ENCODE data around the gene PLA2G7. TPM values are rescaled to one million over a fixed set of nuclear protein-coding genes. Genes with fewer than 3 reads are reported as not detected.
A peak's percentile ranks its signal among the peaks of the same experiment; 100 is the strongest.

PLA2G7 gene
- total RNA-seq, 1 experiment from 2014 or later: 2.3 TPM

DNA sequence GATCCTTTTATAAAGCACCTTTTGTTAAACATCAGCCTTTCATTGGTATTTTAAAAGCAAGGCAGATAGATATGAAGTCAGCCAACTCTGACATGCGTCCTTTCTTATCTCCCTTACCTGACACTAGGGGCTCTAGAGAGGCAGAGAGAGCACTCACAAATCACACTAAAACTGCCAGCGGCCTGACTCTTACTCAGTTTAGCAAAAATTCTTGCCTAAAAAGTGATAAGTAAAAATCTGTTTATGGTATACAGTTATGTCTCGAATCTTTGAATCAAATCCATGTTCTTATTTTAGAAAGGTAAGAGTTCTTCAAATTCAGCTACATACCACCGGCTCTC lies 57.9 kb downstream of the PLA2G7 start:
- H3K4me1 Mint-ChIP-seq: peaks cover 9% of the 10 kb centered on the region
- peak; percentile 90 for ATAC-seq
- no peaks in the 10 kb centered on the region for H3K36me3 Mint-ChIP-seq
- no peak for TF ChIP-seq ATF1 (CRISPR knock-in tag; IDR thresholded peaks at IDR 0.05)
- TF ChIP-seq EMX1 (CRISPR knock-in tag; IDR thresholded peaks at IDR 0.05): no peak
- TF ChIP-seq ETV6 (CRISPR knock-in tag; IDR thresholded peaks at IDR 0.05): no peak
- no peak for TF ChIP-seq ZBTB21 (CRISPR knock-in tag; IDR thresholded peaks at IDR 0.05; ENCODE audit: borderline replicate concordance)
- no peak for TF ChIP-seq SOX15 (CRISPR knock-in tag; IDR thresholded peaks at IDR 0.05)
- no peak for TF ChIP-seq JAZF1 (CRISPR knock-in tag; IDR thresholded peaks at IDR 0.05)
- TF ChIP-seq, protein P1, sequence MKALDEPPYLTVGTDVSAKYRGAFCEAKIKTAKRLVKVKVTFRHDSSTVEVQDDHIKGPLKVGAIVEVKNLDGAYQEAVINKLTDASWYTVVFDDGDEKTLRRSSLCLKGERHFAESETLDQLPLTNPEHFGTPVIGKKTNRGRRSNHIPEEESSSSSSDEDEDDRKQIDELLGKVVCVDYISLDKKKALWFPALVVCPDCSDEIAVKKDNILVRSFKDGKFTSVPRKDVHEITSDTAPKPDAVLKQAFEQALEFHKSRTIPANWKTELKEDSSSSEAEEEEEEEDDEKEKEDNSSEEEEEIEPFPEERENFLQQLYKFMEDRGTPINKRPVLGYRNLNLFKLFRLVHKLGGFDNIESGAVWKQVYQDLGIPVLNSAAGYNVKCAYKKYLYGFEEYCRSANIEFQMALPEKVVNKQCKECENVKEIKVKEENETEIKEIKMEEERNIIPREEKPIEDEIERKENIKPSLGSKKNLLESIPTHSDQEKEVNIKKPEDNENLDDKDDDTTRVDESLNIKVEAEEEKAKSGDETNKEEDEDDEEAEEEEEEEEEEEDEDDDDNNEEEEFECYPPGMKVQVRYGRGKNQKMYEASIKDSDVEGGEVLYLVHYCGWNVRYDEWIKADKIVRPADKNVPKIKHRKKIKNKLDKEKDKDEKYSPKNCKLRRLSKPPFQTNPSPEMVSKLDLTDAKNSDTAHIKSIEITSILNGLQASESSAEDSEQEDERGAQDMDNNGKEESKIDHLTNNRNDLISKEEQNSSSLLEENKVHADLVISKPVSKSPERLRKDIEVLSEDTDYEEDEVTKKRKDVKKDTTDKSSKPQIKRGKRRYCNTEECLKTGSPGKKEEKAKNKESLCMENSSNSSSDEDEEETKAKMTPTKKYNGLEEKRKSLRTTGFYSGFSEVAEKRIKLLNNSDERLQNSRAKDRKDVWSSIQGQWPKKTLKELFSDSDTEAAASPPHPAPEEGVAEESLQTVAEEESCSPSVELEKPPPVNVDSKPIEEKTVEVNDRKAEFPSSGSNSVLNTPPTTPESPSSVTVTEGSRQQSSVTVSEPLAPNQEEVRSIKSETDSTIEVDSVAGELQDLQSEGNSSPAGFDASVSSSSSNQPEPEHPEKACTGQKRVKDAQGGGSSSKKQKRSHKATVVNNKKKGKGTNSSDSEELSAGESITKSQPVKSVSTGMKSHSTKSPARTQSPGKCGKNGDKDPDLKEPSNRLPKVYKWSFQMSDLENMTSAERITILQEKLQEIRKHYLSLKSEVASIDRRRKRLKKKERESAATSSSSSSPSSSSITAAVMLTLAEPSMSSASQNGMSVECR (CRISPR knock-in tag; IDR thresholded peaks at IDR 0.05; ENCODE audit: borderline replicate concordance): no peak
- TF ChIP-seq FOXK1 (CRISPR knock-in tag; IDR thresholded peaks at IDR 0.05): no peak
- TF ChIP-seq FOXJ3 (CRISPR knock-in tag; IDR thresholded peaks at IDR 0.05; ENCODE audit: borderline replicate concordance): no peak
- TF ChIP-seq TEAD1 (CRISPR knock-in tag; IDR thresholded peaks at IDR 0.05): no peak
- H3K9me3 Mint-ChIP-seq: no peaks in the 10 kb centered on the region
- POLR2A ChIA-PET: no interaction called here
- no peak overlapping the region for H3K27ac Mint-ChIP-seq
- H3K4me3 Mint-ChIP-seq: no peak overlapping the region
- no peaks in the 10 kb centered on the region for H3K27me3 Mint-ChIP-seq (ENCODE audit: low read depth)
- no peak for DNase-seq (ENCODE audit: low spot score)
- CTCF ChIA-PET: no interaction called here

DNA sequence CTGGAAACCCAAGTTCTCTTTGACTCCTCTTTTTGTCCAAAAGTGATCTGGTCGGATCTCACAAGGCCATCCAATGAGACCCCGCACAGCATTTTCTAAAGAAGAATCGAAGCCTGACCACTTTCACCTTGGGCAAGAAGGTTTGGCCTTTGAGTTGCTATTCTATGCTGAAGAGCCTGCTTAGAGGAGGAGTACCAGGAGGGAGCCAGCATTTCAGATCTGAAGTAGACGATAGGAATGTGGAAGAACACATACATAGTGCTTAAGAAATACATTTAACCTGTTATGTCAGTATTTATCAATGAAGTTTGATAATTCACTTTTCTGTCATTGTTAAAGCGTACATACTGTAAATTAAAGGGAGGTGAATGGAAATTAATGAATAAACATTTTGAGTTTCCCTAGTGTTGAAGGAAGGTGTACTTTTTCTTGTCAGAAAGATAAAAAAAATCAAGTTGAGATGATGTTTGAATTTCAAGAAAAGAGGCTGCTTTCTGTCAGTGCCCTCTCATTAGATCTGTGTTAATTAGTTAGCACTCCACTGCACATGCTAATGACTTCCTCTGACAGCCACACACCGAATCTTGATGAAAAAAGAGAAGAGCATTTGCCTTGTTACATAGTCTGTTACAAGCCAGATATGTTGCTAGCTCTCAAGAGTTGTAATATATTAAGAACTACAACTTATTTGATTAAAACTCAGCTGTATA lies 58.4 kb downstream of the PLA2G7 start:
- TF ChIP-seq SOX15 (CRISPR knock-in tag; IDR thresholded peaks at IDR 0.05): no peak
- no peak for TF ChIP-seq ZNF671 (CRISPR knock-in tag; IDR thresholded peaks at IDR 0.05)
- TF ChIP-seq NR1H2 (CRISPR knock-in tag; IDR thresholded peaks at IDR 0.05): no peak
- no peak for TF ChIP-seq ATF6 (CRISPR knock-in tag; IDR thresholded peaks at IDR 0.05)
- no peak for TF ChIP-seq ZNF121 (CRISPR knock-in tag; IDR thresholded peaks at IDR 0.05)
- TF ChIP-seq MYBL2 (CRISPR knock-in tag; IDR thresholded peaks at IDR 0.05): no peak
- TF ChIP-seq, protein P2, sequence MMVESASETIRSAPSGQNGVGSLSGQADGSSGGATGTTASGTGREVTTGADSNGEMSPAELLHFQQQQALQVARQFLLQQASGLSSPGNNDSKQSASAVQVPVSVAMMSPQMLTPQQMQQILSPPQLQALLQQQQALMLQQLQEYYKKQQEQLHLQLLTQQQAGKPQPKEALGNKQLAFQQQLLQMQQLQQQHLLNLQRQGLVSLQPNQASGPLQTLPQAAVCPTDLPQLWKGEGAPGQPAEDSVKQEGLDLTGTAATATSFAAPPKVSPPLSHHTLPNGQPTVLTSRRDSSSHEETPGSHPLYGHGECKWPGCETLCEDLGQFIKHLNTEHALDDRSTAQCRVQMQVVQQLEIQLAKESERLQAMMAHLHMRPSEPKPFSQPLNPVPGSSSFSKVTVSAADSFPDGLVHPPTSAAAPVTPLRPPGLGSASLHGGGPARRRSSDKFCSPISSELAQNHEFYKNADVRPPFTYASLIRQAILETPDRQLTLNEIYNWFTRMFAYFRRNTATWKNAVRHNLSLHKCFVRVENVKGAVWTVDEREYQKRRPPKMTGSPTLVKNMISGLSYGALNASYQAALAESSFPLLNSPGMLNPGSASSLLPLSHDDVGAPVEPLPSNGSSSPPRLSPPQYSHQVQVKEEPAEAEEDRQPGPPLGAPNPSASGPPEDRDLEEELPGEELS (CRISPR knock-in tag; IDR thresholded peaks at IDR 0.05): no peak
- TF ChIP-seq, protein P3, sequence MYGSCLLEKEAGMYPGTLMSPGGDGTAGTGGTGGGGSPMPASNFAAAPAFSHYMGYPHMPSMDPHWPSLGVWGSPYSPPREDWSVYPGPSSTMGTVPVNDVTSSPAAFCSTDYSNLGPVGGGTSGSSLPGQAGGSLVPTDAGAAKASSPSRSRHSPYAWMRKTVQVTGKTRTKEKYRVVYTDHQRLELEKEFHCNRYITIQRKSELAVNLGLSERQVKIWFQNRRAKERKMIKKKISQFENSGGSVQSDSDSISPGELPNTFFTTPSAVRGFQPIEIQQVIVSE (CRISPR knock-in tag; IDR thresholded peaks at IDR 0.05; ENCODE audit: borderline replicate concordance): no peak
- no peak for TF ChIP-seq ATF2 (CRISPR knock-in tag; IDR thresholded peaks at IDR 0.05; ENCODE audit: borderline replicate concordance, low read depth)
- TF ChIP-seq ZNF423 (CRISPR knock-in tag; IDR thresholded peaks at IDR 0.05): no peak
- no peak for TF ChIP-seq SP1 (CRISPR knock-in tag; conservative IDR thresholded peaks at IDR 0.05)
- TF ChIP-seq ZNF317 (CRISPR knock-in tag; IDR thresholded peaks at IDR 0.05; ENCODE audit: borderline replicate concordance, low read depth): no peak
- TF ChIP-seq, protein P4, sequence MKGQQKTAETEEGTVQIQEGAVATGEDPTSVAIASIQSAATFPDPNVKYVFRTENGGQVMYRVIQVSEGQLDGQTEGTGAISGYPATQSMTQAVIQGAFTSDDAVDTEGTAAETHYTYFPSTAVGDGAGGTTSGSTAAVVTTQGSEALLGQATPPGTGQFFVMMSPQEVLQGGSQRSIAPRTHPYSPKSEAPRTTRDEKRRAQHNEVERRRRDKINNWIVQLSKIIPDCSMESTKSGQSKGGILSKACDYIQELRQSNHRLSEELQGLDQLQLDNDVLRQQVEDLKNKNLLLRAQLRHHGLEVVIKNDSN (CRISPR knock-in tag; IDR thresholded peaks at IDR 0.05): no peak
- no peak for TF ChIP-seq CBFB (CRISPR knock-in tag; IDR thresholded peaks at IDR 0.05; ENCODE audit: low read depth)
- Mint-ChIP-seq H3K27me3 (ENCODE audit: low read depth) (no peaks in the 10 kb centered on the region), H3K9me3 (no peaks in the 10 kb centered on the region), H3K36me3 (no peaks in the 10 kb centered on the region), H3K4me3 (no peak overlapping the region), H3K4me1 (peaks cover 9% of the 10 kb centered on the region), H3K27ac (no peak overlapping the region)
- ChIA-PET POLR2A (no interaction called here), CTCF (no interaction called here)
- DNase-seq (ENCODE audit: low spot score) (no peak), ATAC-seq (peak; percentile 48; the same call in 1 of the 2 replicates)

All from WTC11 (cell line).